HG03060 (cell line): Measurements from ENCODE around the gene CACNA1A.
"Not testable (repeated sequence)": the region's sequence is repeated elsewhere in the genome, so short reads cannot be mapped to it uniquely, and the experiment has no call there.

Source experiments
- ATAC-seq: cut with Tn5 transposase; IDR thresholded peaks from one replicate; pipeline ENCODE4 v1.9.1; 2021; ENCODE audit warnings: low read depth, moderate number of reproducible peaks; ENCODE audit not compliant: unreplicated experiment

The CACNA1A gene

GRCh38 chr19:13506471-13506820 lies at the start of gene CACNA1A:
TSS of gene CACNA1A (minus strand) at chr19:13506479. CDS start at chr19:13506224, 255 bp downstream.
- ATAC-seq, result no peak

- no peak for ATAC-seq
These were observed 48.4 kb upstream of the CACNA1A start for GRCh38 chr19:13554506-13555240.

GRCh38 chr19:13553880-13554400 lies 47.7 kb upstream of the CACNA1A start:
- no peak for ATAC-seq

GRCh38 chr19:13548131-13548530 lies 41.9 kb upstream of the CACNA1A start:
- ATAC-seq, result no peak

DNA sequence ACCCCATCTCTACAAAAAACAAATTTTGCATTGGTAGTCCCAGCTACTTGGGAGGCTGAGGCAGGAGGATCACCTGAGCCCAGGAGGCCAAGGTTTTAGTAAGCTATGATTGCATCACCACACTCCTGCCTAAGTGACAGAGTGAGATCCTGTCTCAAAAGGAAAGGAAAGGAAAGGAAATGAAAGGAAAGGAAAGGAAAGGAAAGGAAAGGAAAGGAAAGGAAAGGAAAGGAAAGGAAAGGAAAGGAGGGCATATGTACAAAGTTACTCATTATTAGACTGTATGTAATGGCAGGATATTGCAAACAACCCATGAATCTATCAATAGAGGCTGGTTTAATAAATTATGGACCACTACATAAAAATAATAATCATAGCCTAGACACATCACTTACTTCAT lies 40.8 kb upstream of the CACNA1A start:
- no peak for ATAC-seq

DNA sequence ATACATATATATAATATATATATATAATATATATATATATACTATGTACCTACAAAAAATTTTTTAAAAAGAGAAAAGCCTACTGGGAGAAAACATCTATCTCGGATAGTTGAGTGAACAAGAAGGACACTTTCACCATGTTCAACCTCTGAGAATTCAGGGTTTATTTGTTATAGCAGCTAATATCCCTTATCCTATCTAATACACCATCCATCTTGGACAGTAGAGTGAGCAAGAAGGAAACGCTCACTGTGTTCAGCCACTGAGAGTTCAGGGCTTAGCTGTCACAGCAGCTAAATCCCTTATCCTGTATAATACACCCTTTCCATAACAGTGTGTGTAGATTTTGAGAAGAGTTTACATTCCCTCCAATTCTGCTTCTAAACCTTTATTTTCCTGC lies 38.1 kb upstream of the CACNA1A start:
- no peak for ATAC-seq

- ATAC-seq, result no peak
These were observed 35.3 kb upstream of the CACNA1A start for GRCh38 chr19:13541554-13541953.

DNA sequence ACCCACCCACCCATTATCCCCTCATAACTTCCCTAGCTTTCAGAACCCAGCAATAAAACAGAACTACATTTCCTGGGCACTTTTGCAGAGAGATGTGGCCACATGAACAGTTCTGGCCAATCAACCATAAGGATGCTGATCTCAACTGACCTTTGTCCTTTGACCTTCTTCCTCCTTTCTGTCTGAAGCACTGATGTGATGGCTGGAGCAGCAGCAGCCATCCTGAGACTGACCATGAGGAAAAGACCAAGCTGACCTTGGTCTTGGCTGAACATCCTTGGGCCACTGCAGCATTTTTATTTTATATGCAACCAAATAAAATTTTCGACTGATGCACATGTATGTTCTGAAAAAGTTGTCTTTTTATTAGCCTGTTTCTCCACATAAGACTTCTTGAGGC lies 33.1 kb upstream of the CACNA1A start:
- no peak for ATAC-seq

- no peak for ATAC-seq
These were observed 32.4 kb upstream of the CACNA1A start for GRCh38 chr19:13538601-13539253.

DNA sequence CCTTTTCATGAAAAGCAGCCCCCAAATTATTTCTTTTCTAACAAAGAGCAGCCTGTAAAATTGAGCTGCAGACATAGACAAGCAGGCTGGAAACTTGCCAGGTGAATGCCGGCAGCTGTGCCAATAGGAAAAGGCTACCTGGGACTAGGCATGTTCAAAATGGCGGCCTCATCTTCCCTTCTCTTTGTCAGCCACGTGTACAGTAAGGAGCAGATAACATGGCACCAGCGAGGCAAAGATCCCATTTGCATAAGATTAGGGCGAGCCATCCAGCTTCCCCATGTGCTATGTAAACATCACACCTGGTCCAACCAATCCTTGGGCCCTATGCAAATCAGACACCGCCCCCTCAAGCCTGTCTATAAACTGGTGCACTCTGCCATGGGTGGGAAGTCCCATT lies 31.2 kb upstream of the CACNA1A start:
- no peak for ATAC-seq

DNA sequence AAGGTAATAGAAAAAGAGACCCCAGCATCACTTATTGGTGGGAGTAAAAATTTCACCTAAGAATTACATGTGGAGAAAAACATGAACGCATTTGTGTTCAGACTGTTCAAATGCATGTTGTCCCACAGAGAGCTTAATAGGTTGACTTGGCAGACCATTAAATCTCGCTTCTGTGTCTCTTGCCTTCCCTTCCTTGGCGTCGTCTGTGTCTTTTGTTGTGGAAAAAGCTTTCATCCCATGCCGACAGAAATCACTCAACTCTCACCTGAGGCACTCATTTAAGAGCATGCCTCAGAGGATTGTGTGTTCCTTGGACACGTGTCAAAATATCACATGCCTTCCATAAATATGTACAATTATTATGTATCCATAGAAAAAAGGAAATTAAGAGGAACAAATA lies 24.4 kb upstream of the CACNA1A start:
- ATAC-seq, result no peak

GRCh38 chr19:13529721-13530120 lies 23.4 kb upstream of the CACNA1A start:
- ATAC-seq, result not testable (repeated sequence)

DNA sequence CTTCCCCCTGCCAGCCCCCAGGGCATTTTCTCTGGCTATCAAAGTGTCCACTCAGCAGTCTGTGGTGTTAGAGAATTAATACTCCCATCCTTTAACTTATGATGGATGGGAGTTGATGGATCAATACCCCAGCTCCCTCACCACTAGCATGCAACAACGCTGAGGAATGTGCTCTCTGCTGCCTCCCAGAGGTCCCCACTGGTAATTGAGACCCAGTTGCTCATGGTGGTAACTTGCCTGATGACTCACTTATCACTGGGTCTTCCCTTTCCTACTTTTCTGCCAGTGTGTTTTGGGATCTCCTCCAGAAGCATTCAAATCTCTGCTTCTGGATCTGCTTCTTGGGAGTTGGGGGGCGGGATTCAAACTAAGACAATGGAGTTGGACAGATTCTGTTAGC lies 20.3 kb upstream of the CACNA1A start:
- ATAC-seq, result no peak

- ATAC-seq, result no peak
These were observed 14.8 kb upstream of the CACNA1A start for GRCh38 chr19:13521066-13521465.

DNA sequence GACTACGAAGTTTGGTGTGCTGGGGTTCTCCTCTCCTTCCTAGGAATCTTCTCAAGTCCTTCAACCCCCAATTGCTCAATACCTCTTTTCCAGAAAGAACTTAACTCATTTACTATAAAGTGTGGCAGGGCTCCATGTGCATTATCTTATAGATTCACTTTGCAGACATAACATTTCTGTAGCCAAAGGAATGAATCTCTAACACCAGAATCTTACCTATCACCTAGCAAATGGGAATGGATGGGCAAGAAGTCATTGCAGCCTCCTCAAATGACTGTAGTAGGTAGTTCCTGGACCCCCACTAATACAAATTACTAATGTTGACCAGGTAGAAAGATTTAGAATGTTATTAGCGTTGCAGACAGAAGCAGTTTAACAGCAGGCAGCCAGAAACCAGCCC lies 5.7 kb upstream of the CACNA1A start:
- no peak for ATAC-seq

GRCh38 chr19:13507053-13507611 lies 853 bp upstream of the CACNA1A start:
- no peak for ATAC-seq

DNA sequence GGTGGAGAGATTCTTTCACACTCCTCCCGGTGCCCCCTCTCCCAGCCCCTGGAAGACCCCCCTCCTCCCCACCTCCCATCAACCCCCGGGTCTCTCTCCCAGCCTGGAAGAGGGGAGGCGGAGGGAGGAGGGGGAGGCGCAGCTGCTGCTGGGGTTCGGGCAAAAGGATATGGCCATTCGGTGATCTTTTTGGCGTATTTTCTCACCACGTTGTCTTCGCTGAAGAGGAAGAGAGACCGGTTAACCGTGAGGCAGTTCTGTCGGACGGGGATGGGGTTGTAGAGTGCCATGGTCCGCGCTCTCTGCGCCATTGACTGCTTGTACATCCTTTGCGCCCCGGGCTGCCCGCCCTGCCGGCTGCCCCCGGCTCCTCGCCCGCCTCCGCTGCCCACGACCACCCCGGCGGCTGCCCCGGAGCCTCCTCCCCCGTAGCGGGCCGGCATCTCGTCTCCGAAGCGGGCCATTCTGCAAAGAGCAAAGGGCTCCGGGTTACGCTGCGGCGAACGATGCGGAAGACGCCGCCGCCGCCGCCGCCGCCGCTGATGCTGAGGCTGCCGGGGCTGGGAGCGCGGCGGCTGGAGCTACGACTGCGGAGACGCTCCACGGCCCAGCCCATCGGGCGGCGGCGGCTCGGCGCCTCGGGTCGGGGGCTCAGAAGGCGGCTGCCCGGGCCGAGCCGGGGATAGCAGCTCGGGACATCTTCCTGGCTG lies 363 bp downstream of the CACNA1A start:
- ATAC-seq, result no peak

DNA sequence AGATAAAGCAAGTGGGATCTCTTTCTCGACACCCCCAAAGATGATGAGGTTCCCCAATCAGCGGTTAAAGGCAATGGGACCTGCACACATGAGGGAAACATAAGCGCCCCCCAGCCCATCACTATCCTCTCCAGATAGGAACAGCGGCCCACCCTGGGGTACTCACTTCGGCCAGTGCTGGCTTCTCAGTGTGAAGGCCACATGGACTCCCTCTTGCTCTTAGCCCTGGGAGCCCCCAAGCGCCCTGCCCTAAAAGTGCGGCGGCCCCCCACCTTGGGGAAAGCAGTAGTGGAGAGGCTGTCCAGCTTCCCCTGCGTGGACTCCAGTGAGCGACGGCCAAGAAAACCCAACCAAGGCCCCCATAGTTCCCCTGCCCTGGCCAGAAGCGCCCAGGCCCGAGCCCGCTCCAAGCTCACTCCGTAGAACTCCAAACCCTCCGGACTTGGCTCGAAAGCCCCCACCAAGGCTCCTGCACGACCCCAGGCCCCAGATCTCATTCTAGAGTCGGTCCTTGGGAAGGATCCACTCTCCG lies 1.0 kb downstream of the CACNA1A start:
- no peak for ATAC-seq

- no peak for ATAC-seq
These were observed 2.6 kb downstream of the CACNA1A start for GRCh38 chr19:13503570-13504235.

GRCh38 chr19:13502231-13502630 lies 4.0 kb downstream of the CACNA1A start:
- ATAC-seq, result no peak
